AG10803 (cell line): Measurements from ENCODE around the gene SYT5.
"Not testable (repeated sequence)": the region's sequence is repeated elsewhere in the genome, so short reads cannot be mapped to it uniquely, and the experiment has no call there.

Experiments
- DNase-seq: peaks from one replicate; pipeline ENCODE4 v3.0.0; 2010; ENCODE audit warnings: low read depth
- H3K4me3 ChIP-seq: 2 replicates; pipeline ENCODE4 v1.5.1; 2011; ENCODE audit warnings: mild to moderate bottlenecking, low read length, control low read depth
- CTCF ChIP-seq: conservative IDR thresholded peaks from 2 replicates; pipeline ENCODE4 v1.5.1; 2011; ENCODE audit warnings: mild to moderate bottlenecking, low read length, control low read depth, inconsistent platforms

SYT5 gene

DNA sequence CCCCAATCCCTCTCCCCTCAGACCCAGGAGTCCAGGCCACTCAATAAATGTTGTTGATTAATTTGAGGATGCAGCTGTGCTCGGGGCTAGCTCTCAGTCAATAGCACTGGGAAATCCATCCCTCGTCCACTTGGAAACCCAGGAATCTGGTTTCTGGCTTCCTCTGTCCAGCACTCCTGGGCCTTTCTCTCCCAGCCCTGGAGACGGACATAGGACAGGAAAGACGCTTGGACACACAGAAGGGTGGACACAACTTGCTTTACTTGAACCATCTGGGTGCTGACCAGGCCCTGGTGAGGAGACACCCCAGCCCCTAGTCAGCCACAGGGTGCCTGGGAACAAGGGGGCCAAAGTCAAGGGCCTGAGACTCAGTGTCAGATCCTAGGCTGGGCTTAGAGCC is 21.7 kb downstream of the SYT5 start:
- no peak for DNase-seq
- no peak for TF ChIP-seq CTCF
- no peak overlapping the region for H3K4me3 ChIP-seq

GRCh38 chr19:55157064-55157908 is 22.8 kb downstream of the SYT5 start, which contains the start of gene TNNI3:
TSS of gene TNNI3 (minus strand) at chr19:55157732. CDS start at chr19:55157589, 143 bp downstream.
- no peak within 1 kb of the TSS for H3K4me3 ChIP-seq
- no peak for TF ChIP-seq CTCF
- no peak for DNase-seq

DNA sequence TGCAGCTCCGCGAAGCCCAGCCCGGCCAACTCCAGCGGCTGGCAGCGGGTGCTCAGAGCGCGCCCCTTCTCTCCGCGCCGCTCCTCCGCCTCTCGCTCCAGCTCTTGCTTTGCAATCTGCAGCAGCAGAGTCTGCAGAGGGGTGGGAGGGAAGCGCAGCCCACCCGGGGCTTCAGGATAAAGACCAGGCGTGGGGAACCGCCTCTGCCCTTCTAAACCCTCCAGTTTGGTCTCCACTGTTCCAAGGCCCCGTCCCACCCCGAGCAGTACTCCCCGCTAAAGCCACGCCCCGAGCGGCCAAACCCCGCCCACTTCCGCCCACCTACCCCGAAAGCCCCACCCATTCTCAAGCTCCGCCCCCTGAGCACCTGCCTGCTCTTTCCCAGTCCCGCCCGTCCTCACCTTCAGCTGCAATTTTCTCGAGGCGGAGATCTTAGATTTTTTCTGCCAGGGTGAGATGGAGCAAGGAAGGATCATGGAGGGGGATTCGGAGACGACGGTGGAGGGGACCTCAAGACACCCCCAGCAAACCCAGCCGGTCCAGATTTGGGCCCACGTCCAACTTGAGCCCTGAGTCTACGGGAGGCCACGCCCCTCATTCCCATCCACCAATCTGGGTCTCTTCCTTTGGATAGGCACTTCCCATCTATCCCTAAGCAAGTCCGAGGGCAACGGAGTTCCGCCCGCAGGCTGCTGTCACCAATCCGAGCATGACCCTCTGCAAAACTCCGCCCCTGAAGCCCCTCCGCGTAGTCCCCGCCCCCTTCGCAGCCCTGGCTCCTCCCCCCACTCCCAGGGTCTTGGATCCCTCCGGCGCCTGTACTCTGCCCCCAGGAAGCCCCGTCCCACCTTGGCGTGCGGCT is 23.7 kb downstream of the SYT5 start:
- no peak for TF ChIP-seq CTCF
- no peak for DNase-seq
- no peak overlapping the region for H3K4me3 ChIP-seq

DNA sequence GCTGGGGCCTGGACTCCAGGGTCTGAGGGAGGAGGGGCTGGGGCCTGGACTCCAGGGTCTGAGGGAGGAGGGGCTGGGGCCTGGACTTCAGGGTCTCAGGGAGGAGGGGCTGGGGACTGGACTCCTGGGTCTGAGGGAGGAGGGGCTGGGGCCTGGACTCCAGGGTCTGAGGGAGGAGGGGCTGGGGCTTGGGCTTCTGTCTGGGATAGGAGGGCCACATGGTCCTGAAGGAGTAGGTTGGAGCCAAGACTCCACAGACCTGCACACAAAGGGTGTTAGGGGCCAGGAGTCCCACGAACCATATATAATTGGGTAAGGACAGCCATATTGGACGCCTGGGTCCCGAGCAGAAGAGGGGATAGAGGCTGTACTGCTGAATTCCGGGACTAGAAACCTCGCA is 24.3 kb downstream of the SYT5 start:
- not testable (repeated sequence) for DNase-seq, H3K4me3 ChIP-seq

- no peak for DNase-seq
- H3K4me3 ChIP-seq = no peak overlapping the region
- no peak for TF ChIP-seq CTCF
Observed at GRCh38 chr19:55153652-55154264, 26.3 kb downstream of the SYT5 start.

DNA sequence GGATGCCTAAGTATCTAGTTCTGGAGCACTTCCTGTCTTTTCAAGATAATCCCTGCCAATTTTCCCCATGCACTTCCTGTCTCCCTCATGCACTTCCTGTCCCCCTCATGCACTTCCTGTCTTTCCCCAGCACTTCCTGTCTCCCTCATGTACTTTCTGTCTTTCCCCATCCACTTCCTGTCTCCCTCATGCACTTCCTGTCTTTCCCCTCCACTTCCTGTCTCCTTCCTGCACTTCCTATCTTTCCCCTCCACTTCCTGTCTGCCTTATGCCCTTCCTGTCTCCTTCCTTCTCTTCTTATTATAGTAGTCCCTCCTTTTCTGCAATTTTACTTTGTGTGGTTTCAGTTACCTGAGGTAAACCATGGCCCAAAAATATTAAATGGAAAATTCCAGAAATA is 28.1 kb downstream of the SYT5 start:
- TF ChIP-seq CTCF = no peak
- no peak overlapping the region for H3K4me3 ChIP-seq
- DNase-seq = no peak

DNA sequence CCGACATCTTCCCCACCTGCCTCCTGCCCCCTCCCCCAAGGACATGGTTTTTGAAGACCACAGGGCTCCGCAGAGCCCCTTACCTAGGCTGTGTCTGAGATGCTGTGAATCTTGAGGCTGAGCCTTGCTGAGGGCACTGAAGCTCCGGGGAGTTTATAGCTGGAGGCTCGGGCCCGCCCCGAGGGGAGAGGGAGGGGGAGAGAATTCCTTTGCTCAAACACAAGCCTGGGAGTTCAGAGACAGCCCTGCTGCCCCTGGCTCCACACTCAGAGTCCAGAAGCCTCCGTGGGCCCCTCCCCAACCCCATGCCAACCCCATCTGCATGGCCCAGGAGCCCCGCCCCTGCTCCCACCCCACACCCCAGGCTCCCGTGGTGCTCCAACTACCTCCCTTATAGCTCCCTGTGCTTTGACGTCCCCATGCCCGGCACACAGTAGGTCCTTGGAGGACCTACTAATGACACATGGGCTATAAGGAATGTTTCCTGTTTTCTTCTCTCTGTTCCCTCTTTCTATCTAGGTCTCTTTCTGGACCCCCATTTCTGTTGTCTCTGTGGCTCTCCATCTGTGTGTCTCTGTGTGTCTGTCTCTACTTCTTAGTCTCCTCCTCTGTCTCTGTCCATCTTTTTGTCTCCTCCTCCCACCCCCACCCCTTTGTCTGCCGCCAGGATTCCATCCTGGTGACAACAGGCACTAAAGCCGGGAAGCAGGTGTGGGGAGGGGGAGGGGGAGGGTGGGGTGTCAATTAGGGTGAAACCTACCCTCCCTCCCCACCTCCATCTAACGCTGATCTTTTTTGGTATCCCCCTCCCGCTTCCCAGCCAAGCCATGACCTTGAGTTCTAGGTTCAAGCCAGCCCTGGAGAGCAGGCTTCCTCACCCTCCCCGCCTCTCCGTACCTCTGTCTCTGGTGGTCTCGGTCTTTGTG is 30.7 kb downstream of the SYT5 start, which contains the start of gene TNNT1:
Gene TNNT1 (minus strand): TSS at position 129 of the 926 bp plus-strand sequence. CDS start 2,049 bp downstream, outside the sequence.
- DNase-seq = no peak
- no peak for TF ChIP-seq CTCF
- H3K4me3 ChIP-seq = no peak within 1 kb of the TSS
